GM12892 (cell line): Measurements from ENCODE around the gene COG3.

Source experiments
- POLR2A ChIP-seq: IDR thresholded peaks from 2 replicates; pipeline ENCODE4 v1.6.1; 2011; ENCODE audit warnings: low read depth, low read length, control low read depth
- POLR2AphosphoS5 ChIP-seq: IDR thresholded peaks from 2 replicates; pipeline ENCODE4 v1.6.1; 2011; ENCODE audit warnings: low read depth, low read length, control low read depth

- no peak for TF ChIP-seq POLR2A
- no peak for TF ChIP-seq POLR2AphosphoS5
Observed at GRCh38 chr13:45522571-45522970, 57.8 kb downstream of the COG3 start.
